ENCODE measurements around the gene LGALS4.
"Not testable (repeated sequence)": the region's sequence is repeated elsewhere in the genome, so short reads cannot be mapped to it uniquely, and the experiment has no call there.

LGALS4 gene

DNA sequence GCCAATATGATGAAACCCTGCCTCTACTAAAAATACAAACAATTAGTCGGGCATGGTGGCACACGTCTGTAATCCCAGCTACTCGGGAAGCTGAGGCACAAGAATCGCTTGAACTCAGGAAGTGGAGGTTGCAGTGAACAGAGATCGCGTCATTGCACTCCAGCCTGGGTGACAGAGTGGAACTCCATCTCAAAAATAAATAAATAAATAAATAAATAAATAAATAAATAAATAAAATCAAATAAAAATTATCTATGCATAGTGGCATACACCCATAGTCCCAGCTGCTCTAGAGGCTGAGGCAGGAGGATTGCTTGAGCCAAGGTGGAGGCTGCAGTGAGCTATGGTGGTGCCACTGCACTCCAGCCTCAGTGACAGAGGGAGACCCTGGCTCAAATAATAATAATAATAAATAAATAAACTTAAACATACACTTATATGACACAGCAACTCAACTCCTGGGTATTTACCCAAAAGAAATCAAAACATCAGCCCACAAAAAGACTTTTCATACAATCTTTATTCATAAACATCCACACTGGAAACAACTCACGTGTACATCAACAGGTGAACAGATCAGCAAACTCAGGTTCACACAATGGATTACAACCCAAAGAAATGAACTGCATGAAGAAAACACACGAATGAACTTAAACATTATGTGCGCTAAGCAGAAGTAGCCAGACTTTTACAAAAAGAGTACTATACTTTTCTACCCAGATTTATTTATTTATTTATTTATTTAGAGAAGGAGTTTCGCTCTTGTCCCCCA, 46.3 kb downstream of the LGALS4 start:
- no peak for DNase-seq

DNA sequence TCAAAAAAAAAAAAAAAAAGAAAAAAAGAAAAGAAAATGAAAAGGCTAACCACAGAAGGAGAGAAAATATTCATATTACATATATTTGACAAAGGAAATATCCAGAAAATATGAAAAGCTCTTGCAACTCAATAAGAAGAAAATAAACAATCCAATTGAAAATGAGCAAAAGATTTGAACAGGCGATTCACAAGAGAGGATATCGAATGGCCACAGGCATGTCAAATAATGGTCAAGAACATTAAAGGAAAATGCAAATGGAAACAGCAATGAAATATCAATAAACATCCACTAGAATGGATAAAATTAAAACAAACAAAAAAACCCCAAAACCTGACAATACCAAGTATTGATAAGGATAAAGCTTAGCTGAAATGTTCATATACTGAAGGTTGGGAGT, 47.5 kb downstream of the LGALS4 start:
- DNase-seq, result no peak

DNA sequence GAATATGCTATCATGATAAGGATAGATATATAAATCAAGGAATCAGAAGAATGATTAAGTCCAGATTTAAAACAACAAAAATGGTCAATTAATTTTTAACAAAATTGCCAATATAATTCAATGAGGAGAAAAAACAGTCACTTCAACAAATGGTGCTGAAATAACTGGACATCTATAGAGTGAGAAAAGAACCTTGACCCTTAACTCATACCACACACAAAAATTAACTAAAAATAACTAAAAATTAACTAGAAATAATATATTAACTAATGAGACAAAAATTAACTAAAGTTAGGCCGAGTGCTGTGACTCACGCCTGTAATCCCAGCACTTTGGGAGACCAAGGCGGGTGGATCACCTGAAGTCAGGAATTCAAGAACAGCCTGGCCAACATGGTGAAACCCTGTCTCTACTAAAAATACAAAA, 48.9 kb downstream of the LGALS4 start:
- no peak for DNase-seq

DNA sequence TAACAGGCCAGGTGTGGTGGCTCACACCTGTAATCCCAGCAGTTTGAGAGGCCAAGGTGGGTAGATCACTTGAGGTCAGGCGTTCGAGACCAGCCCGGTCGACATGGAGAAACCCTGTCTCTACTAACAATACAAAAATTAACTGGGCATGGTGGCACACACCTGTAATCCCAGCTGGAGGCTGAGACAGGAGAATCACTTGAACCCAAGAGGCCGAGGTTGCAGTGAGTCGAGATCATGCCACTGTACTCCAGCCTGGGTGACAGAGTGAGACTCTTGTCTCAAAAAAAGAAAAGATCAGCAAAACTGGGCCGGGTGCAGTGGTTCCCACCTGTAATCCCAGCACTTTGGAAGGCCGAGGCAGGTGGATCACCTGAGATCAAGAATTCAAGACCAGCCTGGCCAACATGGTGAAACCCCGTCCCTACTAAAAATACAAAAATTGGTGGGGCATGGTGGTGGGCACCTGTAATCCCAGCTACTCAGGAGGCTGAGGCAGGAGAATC, 50.8 kb downstream of the LGALS4 start:
- not testable (repeated sequence) for DNase-seq

DNA sequence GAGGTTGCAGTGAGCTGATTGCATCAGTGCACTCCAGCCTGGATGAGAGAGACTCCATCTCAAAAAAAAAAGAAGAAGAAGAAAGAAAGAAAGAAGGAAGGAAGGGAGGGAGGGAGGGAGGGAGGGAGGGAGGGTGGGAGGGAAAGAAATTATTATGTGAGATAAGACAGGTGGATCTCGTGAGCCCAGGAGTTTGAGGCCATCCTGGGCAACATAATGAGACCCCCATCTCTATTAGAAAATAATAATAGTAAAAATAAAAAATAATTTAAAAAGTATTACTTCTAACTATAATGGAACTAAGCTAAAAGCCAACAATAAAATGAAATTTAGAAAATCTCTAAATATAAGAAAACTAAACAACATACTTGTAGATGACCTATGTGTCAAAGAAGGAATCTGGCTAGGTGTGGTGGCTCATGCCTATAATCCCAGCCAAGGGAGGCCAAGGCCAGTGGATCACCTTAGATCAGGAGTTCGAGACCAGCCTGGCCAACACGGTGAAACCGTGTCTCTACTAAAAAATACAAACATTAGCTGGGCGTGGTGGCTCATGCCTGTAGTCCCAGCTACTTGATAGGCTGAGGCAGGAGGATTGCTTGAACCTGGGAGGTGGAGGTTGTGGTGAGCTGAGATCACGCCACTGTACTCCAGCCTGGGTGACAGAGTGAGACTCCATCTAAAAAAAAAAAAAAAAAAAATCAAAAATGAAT, 51.8 kb downstream of the LGALS4 start:
- DNase-seq, result not testable (repeated sequence)

DNA sequence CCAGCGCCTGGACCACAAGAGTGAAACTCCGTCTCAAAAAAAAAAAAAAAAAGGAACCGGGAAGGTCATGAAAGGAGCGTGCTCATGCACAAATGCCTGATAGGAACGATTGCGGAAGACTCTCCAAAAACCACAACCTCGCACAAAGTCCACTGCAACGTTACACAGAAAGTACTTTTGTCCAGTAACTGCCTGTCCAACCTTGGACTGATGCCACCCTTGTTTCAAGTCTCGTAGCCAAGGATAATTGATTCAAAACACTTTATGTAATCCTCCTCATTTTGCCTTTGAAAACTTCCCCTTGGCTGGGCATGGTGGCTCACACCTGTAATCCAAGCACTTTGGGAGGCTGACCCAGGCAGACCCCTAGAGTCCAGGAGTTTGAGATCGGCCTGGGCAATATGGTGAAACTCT, 53.1 kb downstream of the LGALS4 start:
- DNase-seq, result peak in 1 of 2 donors; percentile 25

DNA sequence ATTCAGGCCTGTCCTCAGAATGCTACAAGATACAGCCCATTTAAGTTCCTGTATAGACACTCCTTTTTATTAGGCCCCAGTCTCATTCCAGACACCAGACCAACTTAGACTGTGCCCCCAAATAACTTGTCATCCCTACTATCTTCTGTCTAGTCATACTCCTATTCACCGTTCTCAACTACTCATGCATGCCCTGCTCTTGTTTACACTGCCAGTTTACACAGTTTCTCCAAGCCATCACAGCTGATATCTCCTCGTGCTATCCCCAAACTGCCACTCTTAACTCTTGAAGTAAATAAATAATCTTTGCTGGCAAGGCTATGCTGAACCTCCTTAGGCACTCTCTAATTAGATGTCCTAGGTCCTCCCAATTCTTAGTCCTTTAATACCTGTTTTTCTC, 58.5 kb downstream of the LGALS4 start:
- not testable (repeated sequence) for DNase-seq

DNA sequence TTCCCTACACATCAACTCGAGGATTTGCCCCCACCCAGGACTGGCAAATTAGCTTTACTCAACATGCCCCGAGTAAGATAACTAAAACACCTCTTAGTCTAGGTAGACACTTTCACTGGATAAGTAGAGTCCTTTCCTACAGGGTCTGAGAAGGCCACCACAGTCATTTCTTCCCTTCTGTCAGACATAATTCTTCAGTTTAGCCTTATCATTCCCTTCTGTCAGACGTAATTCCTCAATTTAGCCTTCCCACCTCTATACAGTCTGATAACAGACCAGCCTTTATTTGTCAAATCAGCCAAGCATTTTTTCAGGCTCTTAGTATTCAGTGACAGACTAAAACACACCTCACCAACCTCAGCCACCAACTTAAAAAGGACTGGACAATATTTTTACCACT, 59.0 kb downstream of the LGALS4 start:
- not testable (repeated sequence) for DNase-seq

Measured in inflammatory macrophage treated with lipopolysaccharide for 1 hour (primary cell).